Stimulated activated naive CD8-positive, alpha-beta T cell treated with anti-CD3 and anti-CD28 coated beads, Interleukin-15, Interleukin-2, amounts not matched to agents 100 U/mL and 50 U/mL, for 24 hours (primary cell): ENCODE results near the gene ATIC.

ENCODE experiments used
- ATAC-seq: fragments of 150-1000 bp; cut with Tn5 transposase; one replicate; pipeline ENCODE4 v1.10.0; 2021
- DNase-seq: peaks from one replicate; pipeline ENCODE4 v3.0.0; 2021

The ATIC gene

GRCh38 chr2:215376103-215376780 is 64.4 kb downstream of the ATIC start:
- no peak for ATAC-seq
- DNase-seq, result no peak

- no peak for DNase-seq
- ATAC-seq, result no peak
Observed at GRCh38 chr2:215377283-215377682, 65.4 kb downstream of the ATIC start.

GRCh38 chr2:215378045-215378444 is 66.2 kb downstream of the ATIC start:
- DNase-seq (no peak), ATAC-seq (no peak)

GRCh38 chr2:215379039-215379438 is 67.2 kb downstream of the ATIC start:
- ATAC-seq (no peak), DNase-seq (no peak)

- no peak for ATAC-seq
- DNase-seq, result no peak
Observed at GRCh38 chr2:215379948-215380347, 68.1 kb downstream of the ATIC start.

- no peak for DNase-seq
- no peak for ATAC-seq
Observed at GRCh38 chr2:215380699-215381098, 68.8 kb downstream of the ATIC start.

- ATAC-seq (no peak), DNase-seq (no peak)
Observed at GRCh38 chr2:215382011-215382410, 70.2 kb downstream of the ATIC start.

GRCh38 chr2:215382480-215382879 is 70.6 kb downstream of the ATIC start:
- DNase-seq, result no peak
- no peak for ATAC-seq

- no peak for DNase-seq
- ATAC-seq, result no peak
Observed at GRCh38 chr2:215383652-215384279, 71.9 kb downstream of the ATIC start.

GRCh38 chr2:215384710-215385109 is 72.9 kb downstream of the ATIC start:
- DNase-seq (no peak), ATAC-seq (no peak)

GRCh38 chr2:215386566-215386965 is 74.7 kb downstream of the ATIC start:
- ATAC-seq (no peak), DNase-seq (no peak)

GRCh38 chr2:215388002-215388728 is 76.3 kb downstream of the ATIC start:
- DNase-seq (no peak), ATAC-seq (no peak)

- no peak for ATAC-seq
Observed at GRCh38 chr2:215390550-215390913, 78.7 kb downstream of the ATIC start.

GRCh38 chr2:215391531-215391930 is 79.7 kb downstream of the ATIC start:
- ATAC-seq (no peak), DNase-seq (no peak)

More at GRCh38 chr2:215390550-215390913, 78.7 kb downstream of the ATIC start:
- no peak for DNase-seq

- DNase-seq (no peak), ATAC-seq (no peak)
Observed at GRCh38 chr2:215392164-215392563, 80.3 kb downstream of the ATIC start.

GRCh38 chr2:215392687-215393270 is 80.9 kb downstream of the ATIC start:
- DNase-seq (no peak), ATAC-seq (no peak)

GRCh38 chr2:215394102-215394805 is 82.4 kb downstream of the ATIC start:
- ATAC-seq (no peak), DNase-seq (no peak)

- no peak for DNase-seq
Observed at GRCh38 chr2:215395687-215396460, 84.0 kb downstream of the ATIC start.

GRCh38 chr2:215396595-215397313 is 84.9 kb downstream of the ATIC start:
- ATAC-seq (no peak), DNase-seq (no peak)

More at GRCh38 chr2:215395687-215396460, 84.0 kb downstream of the ATIC start:
- ATAC-seq, result no peak

- DNase-seq, result no peak
- ATAC-seq, result no peak
Observed at GRCh38 chr2:215397632-215398341, 85.9 kb downstream of the ATIC start.
